OCI-LY7 (cell line): Measurements from ENCODE around the gene C12orf43. TPM values are rescaled to one million over a fixed set of nuclear protein-coding genes. Genes with fewer than 3 reads are reported as not detected.
A peak's percentile ranks its signal among the peaks of the same experiment; 100 is the strongest.

Source experiments
- BruUV-seq: library from RNA; stranded (reverse); fragments of 400-500 nt; replicated peaks from 2 replicates; lab custom pipeline; 2021; lab: Mats Ljungman, UMichigan
- CTCF ChIA-PET: fragments of 300-600 bp; sonication (Branson Sonifier 250); formaldehyde crosslinking; loops from one replicate; lab custom pipeline; 2022; ENCODE audit warnings: antibody characterized with exemption; ENCODE audit not compliant: unreplicated experiment; lab: Charles Lee
- POLR2A ChIA-PET: fragments of 300-600 bp; sonication (Branson Sonifier 250); formaldehyde crosslinking; loops from one replicate; lab custom pipeline; 2022; ENCODE audit warnings: antibody characterized with exemption; lab: Charles Lee
- DNase-seq: peaks from one replicate; pipeline ENCODE4 v3.0.0-alpha.2; 2015; ENCODE audit warnings: low spot score
- H2AFZ ChIP-seq: fragments of 200-600 bp; sonication (generic), shearing (Covaris generic); 2 replicates; pipeline ENCODE4 v1.6.1; 2014; ENCODE audit warnings: mild to moderate bottlenecking, antibody characterized with exemption, low read length, moderate library complexity
- H3K27ac ChIP-seq: fragments of 200-600 bp; sonication (generic); 2 replicates; pipeline ENCODE4 v1.5.1; 2014; ENCODE audit warnings: mixed run types, low read depth, mild to moderate bottlenecking, moderate library complexity, low read length, inconsistent platforms; ENCODE audit not compliant: poor library complexity, severe bottlenecking
- H3K36me3 ChIP-seq: fragments of 200-600 bp; sonication (generic); 2 replicates; pipeline ENCODE4 v1.6.1; 2014; ENCODE audit warnings: mild to moderate bottlenecking, antibody characterized with exemption, low read length, moderate library complexity, mixed read lengths; ENCODE audit not compliant: insufficient read depth
- H3K4me1 ChIP-seq: fragments of 200-600 bp; sonication (generic); 2 replicates; pipeline ENCODE4 v1.5.1; 2014; ENCODE audit warnings: mild to moderate bottlenecking, low read length; ENCODE audit not compliant: insufficient read depth, poor library complexity, severe bottlenecking
- H3K4me2 ChIP-seq: fragments of 200-600 bp; sonication (generic); 2 replicates; pipeline ENCODE4 v1.6.1; 2014; ENCODE audit warnings: mild to moderate bottlenecking, low read length
- H3K4me3 ChIP-seq: fragments of 200-600 bp; sonication (generic); 2 replicates; pipeline ENCODE4 v1.5.1; 2014; ENCODE audit warnings: mild to moderate bottlenecking, low read depth, low read length; ENCODE audit not compliant: poor library complexity, severe bottlenecking
- H3K79me2 ChIP-seq: fragments of 200-600 bp; sonication (generic); 2 replicates; pipeline ENCODE4 v1.6.1; 2016; ENCODE audit warnings: low read depth, mild to moderate bottlenecking, low read length, moderate library complexity, mixed read lengths; ENCODE audit not compliant: insufficient read depth
- H3K9me2 ChIP-seq: fragments of 200-600 bp; sonication (generic); 2 replicates; pipeline ENCODE4 v1.6.1; 2016; ENCODE audit warnings: mild to moderate bottlenecking, low read length, mixed read lengths; ENCODE audit not compliant: insufficient read depth
- H3K9me3 ChIP-seq: fragments of 200-600 bp; sonication (generic); 2 replicates; pipeline ENCODE4 v1.6.1; 2014; ENCODE audit warnings: mild to moderate bottlenecking, mixed run types, low read length, mixed read lengths
- H4K20me1 ChIP-seq: fragments of 200-600 bp; sonication (generic); 2 replicates; pipeline ENCODE4 v1.6.1; 2014; ENCODE audit warnings: mild to moderate bottlenecking, antibody characterized with exemption, low read length, moderate library complexity, mixed read lengths; ENCODE audit not compliant: insufficient read depth
- CTCF ChIP-seq: fragments of 200-600 bp; sonication (generic); conservative IDR thresholded peaks from 2 replicates; pipeline ENCODE4 v1.5.1; 2014; ENCODE audit warnings: mild to moderate bottlenecking, antibody characterized with exemption, low read length, moderate library complexity, mixed read lengths
- EZH2phosphoT487 ChIP-seq: fragments of 200-600 bp; sonication (generic); IDR thresholded peaks from 2 replicates; pipeline ENCODE4 v1.6.1; 2018; ENCODE audit warnings: low read depth, borderline replicate concordance, mild to moderate bottlenecking, mixed run types, antibody characterized with exemption, low read length, moderate library complexity, mixed read lengths
- intact Hi-C: fragments of 100-400 bp; cut with micrococcal nuclease; formaldehyde crosslinking; loops from one replicate; pipeline ENCODE4 v1.10.0; 2022; ENCODE audit not compliant: unreplicated experiment
- total RNA-seq, 2 experiments: library from RNA; depleted of rRNA in 1 of 2; stranded (reverse); fragments of >200 nt in 1 of 2; shearing (Covaris generic) in 1 of 2; gene quantifications; 2 replicates each; pipeline ENCODE4 v1.2.3, GENCODE V29; 2014 to 2022

Gene C12orf43
- total RNA-seq, 2 experiments from 2014 or later: 21.4 to 24.7 TPM

- no TSS peak for BruUV-seq
- no peaks in the 10 kb centered on the region for H3K9me2 ChIP-seq
- peaks cover 35% of the 10 kb centered on the region for H3K36me3 ChIP-seq
- H3K9me3 ChIP-seq: no peaks in the 10 kb centered on the region
- TF ChIP-seq CTCF: peak; percentile 59
- no peak for TF ChIP-seq EZH2phosphoT487
- POLR2A ChIA-PET: interaction anchor here (0.6 kb wide), 1 partner anchor 549 kb away, joined by 5 read pairs; no protein-coding TSS in a partner anchor
- peaks cover 11% of the 10 kb centered on the region for H3K4me1 ChIP-seq
- no peak overlapping the region for H2AFZ ChIP-seq
- peaks cover 16% of the 10 kb centered on the region for H3K79me2 ChIP-seq
- H3K4me3 ChIP-seq: no peak overlapping the region
- H3K27ac ChIP-seq: no peak overlapping the region
- intact Hi-C loops: no loop called here
- H3K4me2 ChIP-seq: no peak overlapping the region
- no peaks in the 10 kb centered on the region for H4K20me1 ChIP-seq
- CTCF ChIA-PET: no interaction called here
- peak; percentile 16 for DNase-seq
Measured at GRCh38 chr12:121013715-121014114, 2.6 kb downstream of the C12orf43 start.

GRCh38 chr12:121011820-121012219 is 4.5 kb downstream of the C12orf43 start:
- Histone ChIP-seq H3K9me3 (no peaks in the 10 kb centered on the region), H4K20me1 (no peaks in the 10 kb centered on the region), H3K27ac (no peak overlapping the region), H3K9me2 (no peaks in the 10 kb centered on the region), H3K4me2 (no peak overlapping the region), H2AFZ (no peak overlapping the region), H3K36me3 (peaks cover 54% of the 10 kb centered on the region), H3K4me3 (no peak overlapping the region), H3K79me2 (peaks cover 16% of the 10 kb centered on the region), H3K4me1 (peaks cover 11% of the 10 kb centered on the region)
- no TSS peak for BruUV-seq
- ChIA-PET POLR2A (no interaction called here), CTCF (no interaction called here)
- intact Hi-C loops: no loop called here
- DNase-seq: no peak
- TF ChIP-seq EZH2phosphoT487: no peak
- TF ChIP-seq CTCF: no peak

- TF ChIP-seq CTCF (no peak), EZH2phosphoT487 (no peak)
- Histone ChIP-seq H3K36me3 (peaks cover 59% of the 10 kb centered on the region), H2AFZ (no peak overlapping the region), H3K79me2 (peaks cover 13% of the 10 kb centered on the region), H3K27ac (no peak overlapping the region), H4K20me1 (no peaks in the 10 kb centered on the region), H3K9me2 (no peaks in the 10 kb centered on the region), H3K4me3 (no peak overlapping the region), H3K4me1 (peaks cover 11% of the 10 kb centered on the region), H3K9me3 (no peaks in the 10 kb centered on the region), H3K4me2 (no peak overlapping the region)
- no peak for DNase-seq
- intact Hi-C loops: no loop called here
- no TSS peak for BruUV-seq
- ChIA-PET POLR2A (no interaction called here), CTCF (no interaction called here)
Measured at GRCh38 chr12:121010860-121011259, 5.4 kb downstream of the C12orf43 start.
